ENCODE data around the gene ZYG11B.
A peak's percentile ranks its signal among the peaks of the same experiment; 100 is the strongest.
"Not testable (repeated sequence)": the region's sequence is repeated elsewhere in the genome, so short reads cannot be mapped to it uniquely, and the experiment has no call there.

Gene ZYG11B

GRCh38 chr1:52825868-52826267 is 99.6 kb downstream of the ZYG11B start:
- ATAC-seq = peak; percentile 65
- TF ChIP-seq PPARA (CRISPR knock-in tag; IDR thresholded peaks at IDR 0.05; ENCODE audit: borderline replicate concordance) = no peak
- no peak for TF ChIP-seq ZNF70 (CRISPR knock-in tag; IDR thresholded peaks at IDR 0.05)

GRCh38 chr1:52834798-52835197 is 108.5 kb downstream of the ZYG11B start:
- ATAC-seq = no peak
- TF ChIP-seq CREB5 (CRISPR knock-in tag; IDR thresholded peaks at IDR 0.05; ENCODE audit: low read depth) = no peak
- no peak for TF ChIP-seq ZNF70 (CRISPR knock-in tag; IDR thresholded peaks at IDR 0.05)
- TF ChIP-seq TSHZ2 (CRISPR knock-in tag; IDR thresholded peaks at IDR 0.05) = no peak
- no peak for TF ChIP-seq TCF4 (CRISPR knock-in tag; IDR thresholded peaks at IDR 0.05; ENCODE audit: borderline replicate concordance)
- no peak for TF ChIP-seq ISL1 (CRISPR knock-in tag; IDR thresholded peaks at IDR 0.05)
- TF ChIP-seq OSR1 (CRISPR knock-in tag; IDR thresholded peaks at IDR 0.05) = no peak
- no peak for TF ChIP-seq GLIS3 (CRISPR knock-in tag; IDR thresholded peaks at IDR 0.05)
- no peak for TF ChIP-seq TOX (CRISPR knock-in tag; IDR thresholded peaks at IDR 0.05; ENCODE audit: borderline replicate concordance)
- no peak for TF ChIP-seq ZC3H10 (CRISPR knock-in tag; IDR thresholded peaks at IDR 0.05)

GRCh38 chr1:52836035-52836434 is 109.8 kb downstream of the ZYG11B start:
- no peak for ATAC-seq
- TF ChIP-seq POU6F1 (CRISPR knock-in tag; IDR thresholded peaks at IDR 0.05; ENCODE audit: borderline replicate concordance, low read depth) (no peak), PPARA (CRISPR knock-in tag; IDR thresholded peaks at IDR 0.05; ENCODE audit: borderline replicate concordance) (no peak), GLIS3 (CRISPR knock-in tag; IDR thresholded peaks at IDR 0.05) (no peak), RARB (CRISPR knock-in tag; IDR thresholded peaks at IDR 0.05) (no peak), SNAI2 (CRISPR knock-in tag; IDR thresholded peaks at IDR 0.05) (no peak), ESRRG (CRISPR knock-in tag; IDR thresholded peaks at IDR 0.05) (no peak), ZNF70 (CRISPR knock-in tag; IDR thresholded peaks at IDR 0.05) (no peak), PATZ1 (CRISPR knock-in tag; IDR thresholded peaks at IDR 0.05; ENCODE audit: borderline replicate concordance) (no peak), ZNF8 (CRISPR knock-in tag; IDR thresholded peaks at IDR 0.05) (no peak)

GRCh38 chr1:52839175-52839574 is 112.9 kb downstream of the ZYG11B start:
- ATAC-seq = not testable (repeated sequence)

GRCh38 chr1:52842643-52843310 is 116.5 kb downstream of the ZYG11B start, which contains the start of gene ZYG11A:
Gene ZYG11A, plus strand, starts transcription at chr1:52842760. Its CDS starts 124 bp downstream, at chr1:52842884.
- peak; percentile 98 for ATAC-seq
- TF ChIP-seq BACH2 (CRISPR knock-in tag; IDR thresholded peaks at IDR 0.05; ENCODE audit: borderline replicate concordance) = no peak
- no peak for TF ChIP-seq RARB (CRISPR knock-in tag; IDR thresholded peaks at IDR 0.05)
- TF ChIP-seq CSDC2 (CRISPR knock-in tag; IDR thresholded peaks at IDR 0.05) = 0 out of 2 replicates have a peak, but pooled peaks have one; percentile 42
- TF ChIP-seq SNAI2 (CRISPR knock-in tag; IDR thresholded peaks at IDR 0.05) = no peak
- TF ChIP-seq ZFP3 (CRISPR knock-in tag; IDR thresholded peaks at IDR 0.05) = peak; percentile 70; the same call in 1 of the 2 replicates
